ENCODE measurements around the gene MCOLN2.

Gene MCOLN2

GRCh38 chr1:84947536-84948410 lies 49.1 kb downstream of the MCOLN2 start:
- Histone ChIP-seq H3K27me3 (ENCODE audit: insufficient read depth, low read length) (no peaks in the 10 kb centered on the region), H3K4me3 (ENCODE audit: low read length) (no peak overlapping the region), H3K36me3 (ENCODE audit: insufficient read depth, low read length) (no peaks in the 10 kb centered on the region), H2AFZ (ENCODE audit: low read depth, low read length) (no peak overlapping the region), H3K4me1 (ENCODE audit: insufficient read depth, low read length) (no peaks in the 10 kb centered on the region), H3K9me3 (ENCODE audit: low read length) (no peaks in the 10 kb centered on the region)

- Histone ChIP-seq H3K9me3 (ENCODE audit: low read length) (no peaks in the 10 kb centered on the region), H3K27me3 (ENCODE audit: insufficient read depth, low read length) (peaks cover 3% of the 10 kb centered on the region), H3K4me3 (ENCODE audit: low read length) (no peak overlapping the region), H3K36me3 (ENCODE audit: insufficient read depth, low read length) (no peaks in the 10 kb centered on the region), H3K4me1 (ENCODE audit: insufficient read depth, low read length) (no peaks in the 10 kb centered on the region), H2AFZ (ENCODE audit: low read depth, low read length) (no peak overlapping the region)
Observed at GRCh38 chr1:84946631-84947030, 50.3 kb downstream of the MCOLN2 start.

- Histone ChIP-seq H3K4me1 (ENCODE audit: insufficient read depth, low read length) (no peaks in the 10 kb centered on the region), H3K36me3 (ENCODE audit: insufficient read depth, low read length) (no peaks in the 10 kb centered on the region), H3K27me3 (ENCODE audit: insufficient read depth, low read length) (peaks cover 4% of the 10 kb centered on the region), H3K9me3 (ENCODE audit: low read length) (no peaks in the 10 kb centered on the region), H3K4me3 (ENCODE audit: low read length) (peak overlapping the region; percentile 25), H2AFZ (ENCODE audit: low read depth, low read length) (no peak overlapping the region)
Observed at GRCh38 chr1:84944767-84945486, 52.0 kb downstream of the MCOLN2 start.

GRCh38 chr1:84941843-84942242 lies 55.1 kb downstream of the MCOLN2 start:
- Histone ChIP-seq H2AFZ (ENCODE audit: low read depth, low read length) (no peak overlapping the region), H3K4me1 (ENCODE audit: insufficient read depth, low read length) (peaks cover 4% of the 10 kb centered on the region), H3K36me3 (ENCODE audit: insufficient read depth, low read length) (no peaks in the 10 kb centered on the region), H3K9me3 (ENCODE audit: low read length) (no peaks in the 10 kb centered on the region), H3K4me3 (ENCODE audit: low read length) (no peak overlapping the region), H3K27me3 (ENCODE audit: insufficient read depth, low read length) (peaks cover 10% of the 10 kb centered on the region)

GRCh38 chr1:84940481-84940880 lies 56.4 kb downstream of the MCOLN2 start:
- Histone ChIP-seq H3K4me3 (ENCODE audit: low read length) (no peak overlapping the region), H3K4me1 (ENCODE audit: insufficient read depth, low read length) (peaks cover 4% of the 10 kb centered on the region), H3K9me3 (ENCODE audit: low read length) (no peaks in the 10 kb centered on the region), H2AFZ (ENCODE audit: low read depth, low read length) (no peak overlapping the region), H3K27me3 (ENCODE audit: insufficient read depth, low read length) (peaks cover 10% of the 10 kb centered on the region), H3K36me3 (ENCODE audit: insufficient read depth, low read length) (no peaks in the 10 kb centered on the region)

- no peak overlapping the region for H2AFZ ChIP-seq (ENCODE audit: low read depth, low read length)
- peaks cover 4% of the 10 kb centered on the region for H3K4me1 ChIP-seq (ENCODE audit: insufficient read depth, low read length)
- H3K36me3 ChIP-seq (ENCODE audit: insufficient read depth, low read length) = no peaks in the 10 kb centered on the region
- no peak overlapping the region for H3K4me3 ChIP-seq (ENCODE audit: low read length)
- H3K9me3 ChIP-seq (ENCODE audit: low read length) = no peaks in the 10 kb centered on the region
- H3K27me3 ChIP-seq (ENCODE audit: insufficient read depth, low read length) = peaks cover 10% of the 10 kb centered on the region
Observed at GRCh38 chr1:84939761-84940160, 57.2 kb downstream of the MCOLN2 start.

- peaks cover 10% of the 10 kb centered on the region for H3K27me3 ChIP-seq (ENCODE audit: insufficient read depth, low read length)
- no peak overlapping the region for H3K4me3 ChIP-seq (ENCODE audit: low read length)
- H3K4me1 ChIP-seq (ENCODE audit: insufficient read depth, low read length) = peaks cover 4% of the 10 kb centered on the region
- no peaks in the 10 kb centered on the region for H3K36me3 ChIP-seq (ENCODE audit: insufficient read depth, low read length)
- H2AFZ ChIP-seq (ENCODE audit: low read depth, low read length) = no peak overlapping the region
- no peaks in the 10 kb centered on the region for H3K9me3 ChIP-seq (ENCODE audit: low read length)
Observed at GRCh38 chr1:84939151-84939550, 57.8 kb downstream of the MCOLN2 start.

- Histone ChIP-seq H3K9me3 (ENCODE audit: low read length) (no peaks in the 10 kb centered on the region), H3K4me1 (ENCODE audit: insufficient read depth, low read length) (peaks cover 4% of the 10 kb centered on the region), H3K27me3 (ENCODE audit: insufficient read depth, low read length) (peaks cover 6% of the 10 kb centered on the region), H3K4me3 (ENCODE audit: low read length) (no peak overlapping the region), H2AFZ (ENCODE audit: low read depth, low read length) (no peak overlapping the region), H3K36me3 (ENCODE audit: insufficient read depth, low read length) (no peaks in the 10 kb centered on the region)
Observed at GRCh38 chr1:84936116-84936810, 60.6 kb downstream of the MCOLN2 start.

GRCh38 chr1:84933011-84933611 lies 63.8 kb downstream of the MCOLN2 start:
- H2AFZ ChIP-seq (ENCODE audit: low read depth, low read length) = no peak overlapping the region
- H3K4me3 ChIP-seq (ENCODE audit: low read length) = no peak overlapping the region
- no peaks in the 10 kb centered on the region for H3K4me1 ChIP-seq (ENCODE audit: insufficient read depth, low read length)
- H3K27me3 ChIP-seq (ENCODE audit: insufficient read depth, low read length) = no peaks in the 10 kb centered on the region
- H3K36me3 ChIP-seq (ENCODE audit: insufficient read depth, low read length) = no peaks in the 10 kb centered on the region
- H3K9me3 ChIP-seq (ENCODE audit: low read length) = no peaks in the 10 kb centered on the region

GRCh38 chr1:84930831-84931230 lies 66.1 kb downstream of the MCOLN2 start:
- H3K9me3 ChIP-seq (ENCODE audit: low read length) = no peaks in the 10 kb centered on the region
- H3K4me1 ChIP-seq (ENCODE audit: insufficient read depth, low read length) = no peaks in the 10 kb centered on the region
- H3K27me3 ChIP-seq (ENCODE audit: insufficient read depth, low read length) = no peaks in the 10 kb centered on the region
- H3K4me3 ChIP-seq (ENCODE audit: low read length) = no peak overlapping the region
- no peaks in the 10 kb centered on the region for H3K36me3 ChIP-seq (ENCODE audit: insufficient read depth, low read length)
- no peak overlapping the region for H2AFZ ChIP-seq (ENCODE audit: low read depth, low read length)

- H3K9me3 ChIP-seq (ENCODE audit: low read length) = no peaks in the 10 kb centered on the region
- no peaks in the 10 kb centered on the region for H3K4me1 ChIP-seq (ENCODE audit: insufficient read depth, low read length)
- no peak overlapping the region for H2AFZ ChIP-seq (ENCODE audit: low read depth, low read length)
- no peaks in the 10 kb centered on the region for H3K36me3 ChIP-seq (ENCODE audit: insufficient read depth, low read length)
- no peak overlapping the region for H3K4me3 ChIP-seq (ENCODE audit: low read length)
- H3K27me3 ChIP-seq (ENCODE audit: insufficient read depth, low read length) = no peaks in the 10 kb centered on the region
Observed at GRCh38 chr1:84930329-84930728, 66.6 kb downstream of the MCOLN2 start.

GRCh38 chr1:84929581-84929980 lies 67.3 kb downstream of the MCOLN2 start:
- no peaks in the 10 kb centered on the region for H3K4me1 ChIP-seq (ENCODE audit: insufficient read depth, low read length)
- H2AFZ ChIP-seq (ENCODE audit: low read depth, low read length) = no peak overlapping the region
- H3K9me3 ChIP-seq (ENCODE audit: low read length) = no peaks in the 10 kb centered on the region
- H3K27me3 ChIP-seq (ENCODE audit: insufficient read depth, low read length) = no peaks in the 10 kb centered on the region
- H3K4me3 ChIP-seq (ENCODE audit: low read length) = no peak overlapping the region
- no peaks in the 10 kb centered on the region for H3K36me3 ChIP-seq (ENCODE audit: insufficient read depth, low read length)

- no peaks in the 10 kb centered on the region for H3K36me3 ChIP-seq (ENCODE audit: insufficient read depth, low read length)
- H3K9me3 ChIP-seq (ENCODE audit: low read length) = no peaks in the 10 kb centered on the region
- H3K27me3 ChIP-seq (ENCODE audit: insufficient read depth, low read length) = no peaks in the 10 kb centered on the region
- no peak overlapping the region for H3K4me3 ChIP-seq (ENCODE audit: low read length)
- H3K4me1 ChIP-seq (ENCODE audit: insufficient read depth, low read length) = no peaks in the 10 kb centered on the region
- H2AFZ ChIP-seq (ENCODE audit: low read depth, low read length) = no peak overlapping the region
Observed at GRCh38 chr1:84928979-84929378, 67.9 kb downstream of the MCOLN2 start.

Data from neuron (in vitro differentiated cells).